Ishikawa (cell line): ENCODE data around the gene CCDC177.

Experiments
- CREB1 ChIP-seq: IDR thresholded peaks from 2 replicates; pipeline ENCODE4 v1.6.1; 2012; ENCODE audit warnings: low read depth
- EP300 ChIP-seq: IDR thresholded peaks from 2 replicates; pipeline ENCODE4 v1.6.1; 2012; ENCODE audit warnings: borderline replicate concordance
- TF ChIP-seq, protein P1 (sequence below): IDR thresholded peaks from 2 replicates; pipeline ENCODE4 v1.6.1; 2012
- TF ChIP-seq, protein P2 (sequence below): IDR thresholded peaks from 2 replicates; pipeline ENCODE4 v1.6.1; 2012
- TF ChIP-seq, protein P3 (sequence below): IDR thresholded peaks from 2 replicates; pipeline ENCODE4 v1.6.1; 2012; ENCODE audit warnings: low read depth, mild to moderate bottlenecking

DNA sequence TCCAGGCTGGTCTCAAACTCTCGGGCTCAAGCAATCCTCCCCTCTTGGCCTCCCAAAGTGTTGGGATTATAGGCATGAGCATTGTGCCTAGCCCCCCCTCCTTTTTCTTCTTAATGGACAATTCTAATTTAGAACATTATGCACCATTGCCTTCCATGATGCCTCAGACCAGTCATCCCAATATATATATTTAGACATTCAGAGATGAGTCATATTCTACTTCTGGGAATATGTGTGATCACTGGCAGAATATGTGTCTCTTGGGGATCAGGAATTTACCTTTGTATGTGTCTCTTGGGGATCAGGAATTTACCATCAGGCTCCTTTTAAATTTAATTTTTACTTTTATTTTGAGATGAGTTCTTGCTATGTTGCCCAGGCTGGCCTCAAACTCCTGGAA is 7.5 kb upstream of the CCDC177 start:
- TF ChIP-seq, protein P1, sequence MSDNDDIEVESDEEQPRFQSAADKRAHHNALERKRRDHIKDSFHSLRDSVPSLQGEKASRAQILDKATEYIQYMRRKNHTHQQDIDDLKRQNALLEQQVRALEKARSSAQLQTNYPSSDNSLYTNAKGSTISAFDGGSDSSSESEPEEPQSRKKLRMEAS, result no peak
- TF ChIP-seq, protein P2, sequence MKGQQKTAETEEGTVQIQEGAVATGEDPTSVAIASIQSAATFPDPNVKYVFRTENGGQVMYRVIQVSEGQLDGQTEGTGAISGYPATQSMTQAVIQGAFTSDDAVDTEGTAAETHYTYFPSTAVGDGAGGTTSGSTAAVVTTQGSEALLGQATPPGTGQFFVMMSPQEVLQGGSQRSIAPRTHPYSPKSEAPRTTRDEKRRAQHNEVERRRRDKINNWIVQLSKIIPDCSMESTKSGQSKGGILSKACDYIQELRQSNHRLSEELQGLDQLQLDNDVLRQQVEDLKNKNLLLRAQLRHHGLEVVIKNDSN, result no peak
- TF ChIP-seq, protein P3, sequence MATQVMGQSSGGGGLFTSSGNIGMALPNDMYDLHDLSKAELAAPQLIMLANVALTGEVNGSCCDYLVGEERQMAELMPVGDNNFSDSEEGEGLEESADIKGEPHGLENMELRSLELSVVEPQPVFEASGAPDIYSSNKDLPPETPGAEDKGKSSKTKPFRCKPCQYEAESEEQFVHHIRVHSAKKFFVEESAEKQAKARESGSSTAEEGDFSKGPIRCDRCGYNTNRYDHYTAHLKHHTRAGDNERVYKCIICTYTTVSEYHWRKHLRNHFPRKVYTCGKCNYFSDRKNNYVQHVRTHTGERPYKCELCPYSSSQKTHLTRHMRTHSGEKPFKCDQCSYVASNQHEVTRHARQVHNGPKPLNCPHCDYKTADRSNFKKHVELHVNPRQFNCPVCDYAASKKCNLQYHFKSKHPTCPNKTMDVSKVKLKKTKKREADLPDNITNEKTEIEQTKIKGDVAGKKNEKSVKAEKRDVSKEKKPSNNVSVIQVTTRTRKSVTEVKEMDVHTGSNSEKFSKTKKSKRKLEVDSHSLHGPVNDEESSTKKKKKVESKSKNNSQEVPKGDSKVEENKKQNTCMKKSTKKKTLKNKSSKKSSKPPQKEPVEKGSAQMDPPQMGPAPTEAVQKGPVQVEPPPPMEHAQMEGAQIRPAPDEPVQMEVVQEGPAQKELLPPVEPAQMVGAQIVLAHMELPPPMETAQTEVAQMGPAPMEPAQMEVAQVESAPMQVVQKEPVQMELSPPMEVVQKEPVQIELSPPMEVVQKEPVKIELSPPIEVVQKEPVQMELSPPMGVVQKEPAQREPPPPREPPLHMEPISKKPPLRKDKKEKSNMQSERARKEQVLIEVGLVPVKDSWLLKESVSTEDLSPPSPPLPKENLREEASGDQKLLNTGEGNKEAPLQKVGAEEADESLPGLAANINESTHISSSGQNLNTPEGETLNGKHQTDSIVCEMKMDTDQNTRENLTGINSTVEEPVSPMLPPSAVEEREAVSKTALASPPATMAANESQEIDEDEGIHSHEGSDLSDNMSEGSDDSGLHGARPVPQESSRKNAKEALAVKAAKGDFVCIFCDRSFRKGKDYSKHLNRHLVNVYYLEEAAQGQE, result no peak
- no peak for TF ChIP-seq EP300
- no peak for TF ChIP-seq CREB1
